Panc1 (cell line): ENCODE measurements around the gene OPN3. TPM values are rescaled to one million over a fixed set of nuclear protein-coding genes. Genes with fewer than 3 reads are reported as not detected.

Experiments
- ATAC-seq: fragments of 200-7000 bp; cut with Tn5 transposase; 2 replicates; pipeline ENCODE4 v1.9.1; 2020; ENCODE audit warnings: mild to moderate bottlenecking, moderate library complexity
- BruUV-seq: library from RNA; stranded (reverse); fragments of 400-500 nt; replicated peaks from 2 replicates; lab custom pipeline; 2021; lab: Mats Ljungman, UMichigan
- CTCF ChIA-PET: fragments of 300-600 bp; sonication (Branson Sonifier 250); formaldehyde crosslinking; loops from one replicate; lab custom pipeline; 2022; ENCODE audit warnings: antibody characterized with exemption; lab: Charles Lee
- POLR2A ChIA-PET: fragments of 300-600 bp; sonication (Branson Sonifier 250); formaldehyde crosslinking; loops from one replicate; lab custom pipeline; 2022; ENCODE audit warnings: antibody characterized with exemption; lab: Charles Lee
- DNase-seq: peaks from one replicate; pipeline ENCODE4 v3.0.0-alpha.2; 2010; ENCODE audit warnings: low read depth, low spot score
- H3K27ac ChIP-seq: 2 replicates; pipeline ENCODE4 v1.5.1; 2011; ENCODE audit warnings: mild to moderate bottlenecking, low read length, inconsistent platforms
- H3K27me3 ChIP-seq: fragments of 200-500 bp; sonication (Bioruptor generic); 2 replicates; pipeline ENCODE4 v1.6.0; 2014; ENCODE audit warnings: low read length, inconsistent platforms; ENCODE audit not compliant: control insufficient read depth, insufficient read depth
- H3K36me3 ChIP-seq: fragments of 200-500 bp; sonication (Bioruptor generic); 2 replicates; pipeline ENCODE4 v1.5.1; 2014; ENCODE audit warnings: inconsistent platforms, mild to moderate bottlenecking, low read length, moderate library complexity; ENCODE audit not compliant: control insufficient read depth, insufficient read depth
- H3K4me1 ChIP-seq: 2 replicates; pipeline ENCODE4 v1.5.1; 2011; ENCODE audit warnings: inconsistent platforms, mild to moderate bottlenecking, low read length, moderate library complexity; ENCODE audit not compliant: control insufficient read depth, insufficient read depth
- H3K4me3 ChIP-seq, 2 experiments: 2 replicates each; pipeline ENCODE4 v1.5.1; 2011 to 2012; ENCODE audit warnings: low read depth in 2 of 2, low read length in 2 of 2, mild to moderate bottlenecking in 2 of 2, inconsistent platforms in 1 of 2, moderate library complexity in 1 of 2
- H3K9me3 ChIP-seq: fragments of 200-500 bp; sonication (Bioruptor generic); 2 replicates; pipeline ENCODE4 v1.5.1; 2014; ENCODE audit warnings: low read depth, mild to moderate bottlenecking, inconsistent platforms, low read length, moderate library complexity; ENCODE audit not compliant: control insufficient read depth, insufficient read depth
- POLR2AphosphoS5 ChIP-seq: IDR thresholded peaks from 2 replicates; pipeline ENCODE4 v1.6.1; 2012; ENCODE audit warnings: mild to moderate bottlenecking, low read depth, low read length, moderate library complexity
- SIN3A ChIP-seq: IDR thresholded peaks from 2 replicates; pipeline ENCODE4 v1.6.1; 2012; ENCODE audit warnings: low read depth, mild to moderate bottlenecking, low read length, moderate library complexity, borderline replicate concordance; ENCODE audit not compliant: insufficient read depth
- TCF7L2 ChIP-seq: IDR thresholded peaks from 2 replicates; pipeline ENCODE4 v1.6.1; 2011; ENCODE audit warnings: mild to moderate bottlenecking, low read depth, low read length, inconsistent platforms
- in situ Hi-C: cut with HindIII; loops from 2 replicates; pipeline ENCODE4 v1.10.0; 2016; ENCODE audit warnings: low sequenced_read_pairs, low pct_unique_long_range_greater_than_20kb
- intact Hi-C: fragments of 100-400 bp; cut with micrococcal nuclease; formaldehyde crosslinking; loops from one replicate; pipeline ENCODE4 v1.10.0; 2022; ENCODE audit not compliant: unreplicated experiment
- total RNA-seq: library from RNA; stranded (reverse); gene quantifications from one replicate; pipeline ENCODE4 v1.2.1, GENCODE V29; 2021; ENCODE audit not compliant: unreplicated experiment
- TF ChIP-seq, protein P1 (sequence below): fragments of 450-650 bp; IDR thresholded peaks from 2 replicates; pipeline ENCODE4 v1.5.1; 2017; ENCODE audit warnings: mild to moderate bottlenecking
- TF ChIP-seq, protein P2 (sequence below), 2 experiments: IDR thresholded peaks; 2 replicates each; pipeline ENCODE4 v1.6.1; 2011 to 2012; ENCODE audit warnings: low read depth in 2 of 2, control low read depth in 1 of 2, low read length in 1 of 2, mild to moderate bottlenecking in 1 of 2, moderate library complexity in 1 of 2; ENCODE audit not compliant: insufficient read depth in 1 of 2

The OPN3 gene
- total RNA-seq, 1 experiment from 2014 or later = 34.0 TPM

DNA sequence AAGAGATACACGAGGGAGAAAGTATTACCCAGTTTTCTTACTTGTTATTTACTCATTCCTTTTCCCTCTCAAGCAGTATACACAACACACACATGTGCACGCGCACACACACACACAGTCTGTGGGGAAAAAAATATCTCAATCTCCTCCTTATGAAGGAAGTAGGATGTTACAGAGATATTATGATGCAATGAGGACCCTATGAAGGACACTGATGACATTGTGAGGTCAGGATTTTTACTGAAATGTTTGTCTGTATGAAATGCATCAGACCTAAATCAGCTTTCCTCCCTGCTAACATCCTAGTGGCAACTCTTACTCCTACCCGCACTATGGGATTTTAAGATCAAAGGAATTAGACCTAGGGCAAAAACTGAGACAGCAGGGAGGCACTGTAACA lies 11.8 kb upstream of the OPN3 start, which contains the start of gene WDR64:
Gene WDR64 (plus strand): TSS at position 270 of the 400 bp plus-strand sequence. CDS start 204 bp downstream, outside the sequence.
- H3K27me3 ChIP-seq = no peaks in the 10 kb centered on the region
- CTCF ChIA-PET = no interaction called here
- no peaks in the 10 kb centered on the region for H3K9me3 ChIP-seq
- POLR2A ChIA-PET = no interaction called here
- no peaks in the 10 kb centered on the region for H3K4me1 ChIP-seq
- TF ChIP-seq POLR2AphosphoS5 (no peak), SIN3A (no peak), TCF7L2 (no peak)
- TF ChIP-seq, protein P1, sequence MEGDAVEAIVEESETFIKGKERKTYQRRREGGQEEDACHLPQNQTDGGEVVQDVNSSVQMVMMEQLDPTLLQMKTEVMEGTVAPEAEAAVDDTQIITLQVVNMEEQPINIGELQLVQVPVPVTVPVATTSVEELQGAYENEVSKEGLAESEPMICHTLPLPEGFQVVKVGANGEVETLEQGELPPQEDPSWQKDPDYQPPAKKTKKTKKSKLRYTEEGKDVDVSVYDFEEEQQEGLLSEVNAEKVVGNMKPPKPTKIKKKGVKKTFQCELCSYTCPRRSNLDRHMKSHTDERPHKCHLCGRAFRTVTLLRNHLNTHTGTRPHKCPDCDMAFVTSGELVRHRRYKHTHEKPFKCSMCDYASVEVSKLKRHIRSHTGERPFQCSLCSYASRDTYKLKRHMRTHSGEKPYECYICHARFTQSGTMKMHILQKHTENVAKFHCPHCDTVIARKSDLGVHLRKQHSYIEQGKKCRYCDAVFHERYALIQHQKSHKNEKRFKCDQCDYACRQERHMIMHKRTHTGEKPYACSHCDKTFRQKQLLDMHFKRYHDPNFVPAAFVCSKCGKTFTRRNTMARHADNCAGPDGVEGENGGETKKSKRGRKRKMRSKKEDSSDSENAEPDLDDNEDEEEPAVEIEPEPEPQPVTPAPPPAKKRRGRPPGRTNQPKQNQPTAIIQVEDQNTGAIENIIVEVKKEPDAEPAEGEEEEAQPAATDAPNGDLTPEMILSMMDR = no peak
- TF ChIP-seq, protein P2, sequence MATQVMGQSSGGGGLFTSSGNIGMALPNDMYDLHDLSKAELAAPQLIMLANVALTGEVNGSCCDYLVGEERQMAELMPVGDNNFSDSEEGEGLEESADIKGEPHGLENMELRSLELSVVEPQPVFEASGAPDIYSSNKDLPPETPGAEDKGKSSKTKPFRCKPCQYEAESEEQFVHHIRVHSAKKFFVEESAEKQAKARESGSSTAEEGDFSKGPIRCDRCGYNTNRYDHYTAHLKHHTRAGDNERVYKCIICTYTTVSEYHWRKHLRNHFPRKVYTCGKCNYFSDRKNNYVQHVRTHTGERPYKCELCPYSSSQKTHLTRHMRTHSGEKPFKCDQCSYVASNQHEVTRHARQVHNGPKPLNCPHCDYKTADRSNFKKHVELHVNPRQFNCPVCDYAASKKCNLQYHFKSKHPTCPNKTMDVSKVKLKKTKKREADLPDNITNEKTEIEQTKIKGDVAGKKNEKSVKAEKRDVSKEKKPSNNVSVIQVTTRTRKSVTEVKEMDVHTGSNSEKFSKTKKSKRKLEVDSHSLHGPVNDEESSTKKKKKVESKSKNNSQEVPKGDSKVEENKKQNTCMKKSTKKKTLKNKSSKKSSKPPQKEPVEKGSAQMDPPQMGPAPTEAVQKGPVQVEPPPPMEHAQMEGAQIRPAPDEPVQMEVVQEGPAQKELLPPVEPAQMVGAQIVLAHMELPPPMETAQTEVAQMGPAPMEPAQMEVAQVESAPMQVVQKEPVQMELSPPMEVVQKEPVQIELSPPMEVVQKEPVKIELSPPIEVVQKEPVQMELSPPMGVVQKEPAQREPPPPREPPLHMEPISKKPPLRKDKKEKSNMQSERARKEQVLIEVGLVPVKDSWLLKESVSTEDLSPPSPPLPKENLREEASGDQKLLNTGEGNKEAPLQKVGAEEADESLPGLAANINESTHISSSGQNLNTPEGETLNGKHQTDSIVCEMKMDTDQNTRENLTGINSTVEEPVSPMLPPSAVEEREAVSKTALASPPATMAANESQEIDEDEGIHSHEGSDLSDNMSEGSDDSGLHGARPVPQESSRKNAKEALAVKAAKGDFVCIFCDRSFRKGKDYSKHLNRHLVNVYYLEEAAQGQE (IDR thresholded peaks at IDR 0.05; ENCODE audit: insufficient read depth in 1 of 2, low read depth in 2 of 2, low read length in 1 of 2) = no peak
- intact Hi-C loops = no loop called here
- H3K4me3 ChIP-seq = no peak within 1 kb of the TSS
- H3K36me3 ChIP-seq = no peaks in the 10 kb centered on the region
- H3K27ac ChIP-seq = no peak within 1 kb of the TSS
- no peak for DNase-seq
- in situ Hi-C loops = no loop called here
- no TSS peak for BruUV-seq
- no peak for ATAC-seq

DNA sequence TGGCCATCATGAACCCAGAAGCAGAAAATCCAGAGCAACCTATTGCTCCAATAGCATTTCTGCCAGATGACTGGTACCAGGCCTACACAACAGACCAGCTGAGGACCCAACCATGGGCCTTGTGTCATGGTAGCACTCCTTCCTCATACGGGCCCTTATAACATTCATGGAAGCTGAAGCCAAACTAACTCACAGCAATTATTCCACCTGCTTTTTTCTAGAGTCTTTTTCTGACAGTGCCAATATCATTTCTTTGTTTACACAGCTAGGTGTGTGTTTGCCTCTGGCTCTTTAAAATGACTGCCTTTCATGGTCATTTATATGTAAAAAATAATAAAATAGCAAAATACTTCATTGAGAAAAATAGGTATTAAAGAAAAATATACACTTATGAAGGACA lies 8.0 kb upstream of the OPN3 start:
- H3K27ac ChIP-seq = no peak overlapping the region
- intact Hi-C loops = no loop called here
- ATAC-seq = no peak
- ChIA-PET CTCF (no interaction called here), POLR2A (no interaction called here)
- in situ Hi-C loops = no loop called here
- TF ChIP-seq TCF7L2 (no peak), SIN3A (no peak), POLR2AphosphoS5 (no peak)
- TF ChIP-seq, protein P1 = no peak
- no peaks in the 10 kb centered on the region for H3K36me3 ChIP-seq
- no TSS peak for BruUV-seq
- no peak for DNase-seq
- no peaks in the 10 kb centered on the region for H3K9me3 ChIP-seq
- H3K4me3 ChIP-seq = no peak overlapping the region
- no peaks in the 10 kb centered on the region for H3K4me1 ChIP-seq
- H3K27me3 ChIP-seq = no peaks in the 10 kb centered on the region
